HCT116 (cell line): ENCODE measurements around the gene CELF1. TPM values are rescaled to one million over a fixed set of nuclear protein-coding genes. Genes with fewer than 3 reads are reported as not detected.

Experiments
- ATAC-seq: fragments of 200-7000 bp; cut with Tn5 transposase; 2 replicates; pipeline ENCODE4 v1.9.1; 2020; ENCODE audit warnings: mild to moderate bottlenecking, moderate library complexity
- BruUV-seq: library from RNA; stranded (reverse); fragments of 400-500 nt; replicated peaks from 2 replicates; lab custom pipeline; 2021; lab: Mats Ljungman, UMichigan
- CTCF ChIA-PET: fragments of 300-600 bp; sonication (Branson Sonifier 250); formaldehyde crosslinking; loops from one replicate; lab custom pipeline; 2021; ENCODE audit warnings: antibody characterized with exemption; lab: Charles Lee
- POLR2A ChIA-PET: fragments of 300-600, 350-600 bp; sonication (Branson Sonifier 250); formaldehyde crosslinking; loops from one replicate; lab custom pipeline; 2021; ENCODE audit warnings: antibody characterized with exemption; lab: Charles Lee
- RAD21 ChIA-PET, 2 experiments: fragments of 300-600 bp; sonication (Branson Sonifier 250); formaldehyde crosslinking; loops; one replicate each; lab custom pipeline; 2023; ENCODE audit warnings: low total read pairs in 2 of 2; ENCODE audit not compliant: uncharacterized antibody in 2 of 2, unreplicated experiment in 2 of 2, low non-redundant PET in 1 of 2; lab: Charles Lee
- DNase-seq: peaks from one replicate; pipeline ENCODE4 v3.0.0-alpha.2; 2010; ENCODE audit warnings: low read depth, low spot score
- H2AFZ ChIP-seq: fragments of 200-600 bp; shearing (Covaris generic), sonication (generic); 2 replicates; pipeline ENCODE4 v1.6.1; 2017; ENCODE audit warnings: low read depth, mixed run types, mixed read lengths, antibody characterized with exemption, low read length; ENCODE audit not compliant: poor library complexity, severe bottlenecking
- H3K27ac ChIP-seq: 2 replicates; pipeline ENCODE4 v1.5.1; 2012; ENCODE audit warnings: low read depth, low read length
- H3K27me3 ChIP-seq: fragments of 200-600 bp; sonication (generic); 2 replicates; pipeline ENCODE4 v1.6.1; 2016; ENCODE audit warnings: mixed run types, low read length, mixed read lengths; ENCODE audit not compliant: insufficient read depth
- H3K36me3 ChIP-seq, 2 experiments: fragments of 200-500 bp in 1 of 2; fragments of 200-600 bp in 1 of 2; sonication (Bioruptor generic) in 1 of 2; sonication (generic) in 1 of 2; 2 replicates each; pipeline versions ENCODE4 v1.5.1 to v1.6.1; 2014 to 2016; ENCODE audit warnings: low read length in 2 of 2, inconsistent platforms in 1 of 2, mixed read lengths in 1 of 2, mixed run types in 1 of 2; ENCODE audit not compliant: insufficient read depth in 2 of 2, control insufficient read depth in 1 of 2
- H3K4me1 ChIP-seq, 2 experiments: fragments of 200-600 bp in 1 of 2; sonication (generic) in 1 of 2; 2 replicates each; pipeline versions ENCODE4 v1.5.1 to v1.6.1; 2012 to 2017; ENCODE audit warnings: low read length in 2 of 2, inconsistent platforms in 1 of 2, mild to moderate bottlenecking in 1 of 2, mixed read lengths in 1 of 2, mixed run types in 1 of 2, moderate library complexity in 1 of 2; ENCODE audit not compliant: insufficient read depth in 2 of 2, control insufficient read depth in 1 of 2
- H3K4me2 ChIP-seq: fragments of 200-600 bp; sonication (generic); 2 replicates; pipeline ENCODE4 v1.6.1; 2017; ENCODE audit warnings: mixed run types, low read length, mixed read lengths
- H3K4me3 ChIP-seq, 2 experiments: fragments of 200-600 bp in 1 of 2; sonication (generic) in 1 of 2; replicated peaks in 1 of 2; 2 replicates each; pipeline ENCODE4 v1.5.1; 2011 to 2016; ENCODE audit warnings: low read length in 2 of 2, control low read depth in 1 of 2, low read depth in 1 of 2, mild to moderate bottlenecking in 1 of 2, mixed read lengths in 1 of 2, mixed run types in 1 of 2
- H3K79me2 ChIP-seq: fragments of 200-600 bp; sonication (generic); 2 replicates; pipeline ENCODE4 v1.6.1; 2017; ENCODE audit warnings: mild to moderate bottlenecking, mixed run types, low read length, moderate library complexity, mixed read lengths; ENCODE audit not compliant: insufficient read depth
- H3K9ac ChIP-seq: fragments of 200-600 bp; sonication (generic); 2 replicates; pipeline ENCODE4 v1.6.1; 2016; ENCODE audit warnings: low read length, mixed read lengths
- H3K9me2 ChIP-seq: fragments of 200-600 bp; sonication (generic), shearing (Covaris generic); 2 replicates; pipeline ENCODE4 v1.6.1; 2017; ENCODE audit warnings: mixed run types, mild to moderate bottlenecking, moderate library complexity; ENCODE audit not compliant: insufficient read depth
- H3K9me3 ChIP-seq, 2 experiments: fragments of 200-500 bp in 1 of 2; fragments of 200-600 bp in 1 of 2; sonication (Bioruptor generic) in 1 of 2; sonication (generic) in 1 of 2; 2 replicates each; pipeline ENCODE4 v1.6.1; 2014 to 2017; ENCODE audit warnings: low read length in 2 of 2, mixed read lengths in 2 of 2, inconsistent platforms in 1 of 2, low read depth in 1 of 2, mild to moderate bottlenecking in 1 of 2, mixed run types in 1 of 2, moderate library complexity in 1 of 2; ENCODE audit not compliant: control insufficient read depth in 1 of 2, insufficient read depth in 1 of 2
- H4K20me1 ChIP-seq: fragments of 200-600 bp; sonication (generic), shearing (Covaris generic); 2 replicates; pipeline ENCODE4 v1.6.1; 2017; ENCODE audit warnings: mixed run types, mild to moderate bottlenecking, moderate library complexity; ENCODE audit not compliant: insufficient read depth
- ATF3 ChIP-seq: IDR thresholded peaks from 2 replicates; pipeline ENCODE4 v1.6.1; 2012
- CBX3 ChIP-seq: IDR thresholded peaks from 2 replicates; pipeline ENCODE4 v1.6.1; 2012; ENCODE audit warnings: low read depth
- CEBPB ChIP-seq: IDR thresholded peaks from 2 replicates; pipeline ENCODE4 v1.6.1; 2012; ENCODE audit warnings: low read depth
- EGR1 ChIP-seq: IDR thresholded peaks from 2 replicates; pipeline ENCODE4 v1.6.1; 2012; ENCODE audit warnings: low read depth
- EZH2 ChIP-seq: fragments of 200-600 bp; sonication (generic); IDR thresholded peaks from 2 replicates; pipeline ENCODE4 v1.6.1; 2017; ENCODE audit warnings: antibody characterized with exemption, mixed run types
- EZH2phosphoT487 ChIP-seq: fragments of 200-600 bp; IDR thresholded peaks from 2 replicates; pipeline ENCODE4 v1.6.1; 2018; ENCODE audit warnings: antibody characterized with exemption, borderline replicate concordance
- MAX ChIP-seq: IDR thresholded peaks from 2 replicates; pipeline ENCODE4 v1.6.1; 2012
- POLR2A ChIP-seq: IDR thresholded peaks from 2 replicates; pipeline ENCODE4 v1.7.0; 2011; ENCODE audit warnings: borderline replicate concordance; ENCODE audit not compliant: insufficient read depth, insufficient read length; ENCODE audit errors: extremely low read depth
- SIN3A ChIP-seq: IDR thresholded peaks from 2 replicates; pipeline ENCODE4 v1.6.1; 2012; ENCODE audit warnings: low read depth
- SP1 ChIP-seq: IDR thresholded peaks from 2 replicates; pipeline ENCODE4 v1.6.1; 2012; ENCODE audit warnings: low read depth
- SRF ChIP-seq: IDR thresholded peaks from 2 replicates; pipeline ENCODE4 v1.6.1; 2012; ENCODE audit warnings: low read depth
- TCF7L2 ChIP-seq: IDR thresholded peaks from 2 replicates; pipeline ENCODE4 v1.7.0; 2011; ENCODE audit warnings: borderline replicate concordance, inconsistent platforms; ENCODE audit not compliant: insufficient read depth, insufficient read length; ENCODE audit errors: extremely low read depth
- YY1 ChIP-seq: IDR thresholded peaks from 2 replicates; pipeline ENCODE4 v1.6.1; 2011; ENCODE audit warnings: low read length, low read depth, moderate library complexity, mild to moderate bottlenecking; ENCODE audit not compliant: insufficient replicate concordance; ENCODE audit errors: extremely low read depth
- ZBTB33 ChIP-seq: IDR thresholded peaks from 2 replicates; pipeline ENCODE4 v1.6.1; 2011; ENCODE audit warnings: mild to moderate bottlenecking, low read length, moderate library complexity; ENCODE audit not compliant: insufficient replicate concordance; ENCODE audit errors: extremely low read depth
- ZFX ChIP-seq: fragments of 450-650 bp; IDR thresholded peaks from 2 replicates; pipeline ENCODE4 v1.6.1; 2017
- ZNF274 ChIP-seq: fragments of 200-500 bp; sonication (Bioruptor generic); IDR thresholded peaks from 2 replicates; pipeline ENCODE4 v1.6.1; 2014; ENCODE audit warnings: mild to moderate bottlenecking, low read depth, low read length, inconsistent platforms
- intact Hi-C: fragments of 100-400 bp; cut with micrococcal nuclease; formaldehyde crosslinking; loops from 2 replicates; pipeline ENCODE4 v1.10.0; 2022
- total RNA-seq: library from RNA; stranded (reverse); gene quantifications from one replicate; pipeline ENCODE4 v1.2.1, GENCODE V29; 2021; ENCODE audit not compliant: unreplicated experiment

Gene CELF1
- total RNA-seq, 1 experiment from 2014 or later, result 133 TPM

DNA sequence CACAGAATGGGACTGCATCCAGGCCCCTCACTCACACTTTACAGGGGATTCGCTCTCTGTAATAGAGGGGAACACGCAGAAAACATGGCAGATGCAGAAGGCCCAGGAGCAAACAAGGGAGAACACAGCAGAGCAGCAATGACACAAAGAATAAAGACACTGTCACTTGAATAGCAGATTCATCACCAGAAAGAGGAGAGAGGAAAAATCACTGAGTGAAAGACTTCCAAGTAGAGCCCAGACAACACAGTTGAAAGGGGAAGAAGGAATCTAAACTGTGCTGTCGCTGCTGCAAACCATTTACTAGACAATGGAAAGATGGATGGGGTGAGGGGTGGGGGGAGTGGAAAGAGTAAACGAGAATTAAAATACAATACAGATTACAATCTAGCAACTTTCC is 75.2 kb downstream of the CELF1 start:
- no peaks in the 10 kb centered on the region for H3K4me1 ChIP-seq
- TF ChIP-seq SIN3A (no peak), SRF (no peak), POLR2A (no peak), EZH2phosphoT487 (no peak), MAX (no peak), EZH2 (no peak), CBX3 (no peak), YY1 (no peak), TCF7L2 (no peak), SP1 (no peak), ZFX (no peak), ATF3 (no peak), EGR1 (no peak), ZNF274 (no peak), CEBPB (no peak), ZBTB33 (no peak)
- TF ChIP-seq, all 23 proteins: peak for 0
- ATAC-seq (no peak), DNase-seq (no peak)
- POLR2A ChIA-PET, result no interaction called here
- no peak overlapping the region for H3K9ac ChIP-seq
- no peak overlapping the region for H3K4me3 ChIP-seq
- BruUV-seq, result no TSS peak
- intact Hi-C loops, result no loop called here
- no peaks in the 10 kb centered on the region for H3K9me2 ChIP-seq
- no peak overlapping the region for H3K4me2 ChIP-seq
- peaks cover 22% of the 10 kb centered on the region; the same call in 1 of the 2 replicates for H3K79me2 ChIP-seq
- RAD21 ChIA-PET, result no interaction called here
- no peaks in the 10 kb centered on the region for H4K20me1 ChIP-seq
- peaks cover 66 to 70% of the 10 kb centered on the region in 2 experiments for H3K36me3 ChIP-seq
- no peaks in the 10 kb centered on the region for H3K27me3 ChIP-seq
- H2AFZ ChIP-seq, result no peak overlapping the region
- H3K9me3 ChIP-seq, result no peaks in the 10 kb centered on the region
- no peak overlapping the region for H3K27ac ChIP-seq
- CTCF ChIA-PET, result no interaction called here
